WTC11 (cell line): ENCODE results near the gene ARHGEF37. TPM values are rescaled to one million over a fixed set of nuclear protein-coding genes. Genes with fewer than 3 reads are reported as not detected.

Experiments used
- ATAC-seq: fragments of 200-7000 bp; cut with Tn5 transposase; 2 replicates; pipeline ENCODE4 v1.10.0; 2021; ENCODE audit warnings: mild to moderate bottlenecking, moderate library complexity
- CTCF ChIA-PET: fragments of 300-600 bp; sonication (Branson Sonifier 250); formaldehyde crosslinking; loops from one replicate; lab custom pipeline; 2021; ENCODE audit warnings: antibody characterized with exemption; lab: Charles Lee
- POLR2A ChIA-PET: fragments of 350-600 bp; sonication (Branson Sonifier 250); formaldehyde crosslinking; loops from one replicate; lab custom pipeline; 2021; ENCODE audit warnings: antibody characterized with exemption; lab: Charles Lee
- DNase-seq: peaks from one replicate; pipeline ENCODE4 v3.0.0; 2021; ENCODE audit warnings: low spot score
- H3K27ac Mint-ChIP-seq: 2 replicates; pipeline ENCODE4 v1.8.0; 2021; ENCODE audit warnings: mixed read lengths
- H3K27me3 Mint-ChIP-seq: 2 replicates; pipeline ENCODE4 v1.8.0; 2021; ENCODE audit warnings: low read depth, mild to moderate bottlenecking, moderate library complexity, mixed read lengths
- H3K36me3 Mint-ChIP-seq: 2 replicates; pipeline ENCODE4 v1.8.0; 2021; ENCODE audit warnings: mixed read lengths
- H3K4me1 Mint-ChIP-seq: 2 replicates; pipeline ENCODE4 v1.8.0; 2022; ENCODE audit warnings: mixed read lengths
- H3K4me3 Mint-ChIP-seq: 2 replicates; pipeline ENCODE4 v1.8.0; 2021; ENCODE audit warnings: mild to moderate bottlenecking, moderate library complexity, mixed read lengths
- H3K9me3 Mint-ChIP-seq: 2 replicates; pipeline ENCODE4 v1.8.0; 2021; ENCODE audit warnings: mixed read lengths
- ARID4B ChIP-seq: sonication (generic); formaldehyde crosslinking; IDR thresholded peaks from 2 replicates; pipeline ENCODE4 v1.8.0; 2023; ENCODE audit warnings: missing genetic modification reagents, mild to moderate bottlenecking, borderline replicate concordance
- CBFB ChIP-seq: sonication (generic); formaldehyde crosslinking; IDR thresholded peaks from 2 replicates; pipeline ENCODE4 v1.8.1; 2022; ENCODE audit warnings: mild to moderate bottlenecking, low read depth, missing genetic modification reagents
- ELF4 ChIP-seq: sonication (generic); formaldehyde crosslinking; IDR thresholded peaks from 2 replicates; pipeline ENCODE4 v1.8.1; 2022; ENCODE audit warnings: low read depth, mild to moderate bottlenecking, moderate library complexity, missing genetic modification reagents
- ERG ChIP-seq: fragments of 250-450 bp; sonication (Bioruptor Pico); IDR thresholded peaks from 2 replicates; pipeline ENCODE4 v1.8.0; 2021; ENCODE audit warnings: mild to moderate bottlenecking
- GABPB1 ChIP-seq: sonication (generic); formaldehyde crosslinking; IDR thresholded peaks from 2 replicates; pipeline ENCODE4 v1.8.1; 2023; ENCODE audit warnings: mild to moderate bottlenecking, missing genetic modification reagents
- HMGXB4 ChIP-seq: sonication (generic); formaldehyde crosslinking; IDR thresholded peaks from 2 replicates; pipeline ENCODE4 v1.8.1; 2023; ENCODE audit warnings: mild to moderate bottlenecking, moderate library complexity, missing genetic modification reagents
- JAZF1 ChIP-seq: fragments of 250-450 bp; sonication (Bioruptor Pico); IDR thresholded peaks from 2 replicates; pipeline ENCODE4 v1.9.0; 2021; ENCODE audit warnings: moderate library complexity, mild to moderate bottlenecking, inconsistent platforms
- NFATC4 ChIP-seq: fragments of 250-450 bp; sonication (Bioruptor Pico); IDR thresholded peaks from 2 replicates; pipeline ENCODE4 v1.9.0; 2021; ENCODE audit warnings: mild to moderate bottlenecking
- NFYB ChIP-seq: sonication (generic); formaldehyde crosslinking; conservative IDR thresholded peaks from 2 replicates; pipeline ENCODE4 v1.8.0; 2022; ENCODE audit warnings: low read depth, missing genetic modification reagents
- NR2C2 ChIP-seq: sonication (generic); formaldehyde crosslinking; IDR thresholded peaks from 2 replicates; pipeline ENCODE4 v1.8.0; 2022; ENCODE audit warnings: mild to moderate bottlenecking, missing genetic modification reagents
- SOX15 ChIP-seq: fragments of 250-450 bp; sonication (Bioruptor Pico); IDR thresholded peaks from 2 replicates; pipeline ENCODE4 v1.9.0; 2021; ENCODE audit warnings: mild to moderate bottlenecking
- STAT6 ChIP-seq: sonication (generic); formaldehyde crosslinking; conservative IDR thresholded peaks from 2 replicates; pipeline ENCODE4 v1.8.1; 2023; ENCODE audit warnings: mild to moderate bottlenecking, low read depth, missing genetic modification reagents, moderate library complexity
- TEAD1 ChIP-seq: sonication (generic); formaldehyde crosslinking; IDR thresholded peaks from 2 replicates; pipeline ENCODE4 v1.8.0; 2022; ENCODE audit warnings: mild to moderate bottlenecking, missing genetic modification reagents
- TP53 ChIP-seq: sonication (generic); formaldehyde crosslinking; IDR thresholded peaks from 2 replicates; pipeline ENCODE4 v1.8.1; 2023; ENCODE audit warnings: mild to moderate bottlenecking, missing genetic modification reagents
- ZBTB21 ChIP-seq: sonication (generic); formaldehyde crosslinking; IDR thresholded peaks from 2 replicates; pipeline ENCODE4 v1.8.1; 2023; ENCODE audit warnings: mild to moderate bottlenecking, missing genetic modification reagents, borderline replicate concordance
- ZMAT4 ChIP-seq: fragments of 250-450 bp; sonication (Bioruptor Pico); IDR thresholded peaks from 2 replicates; pipeline ENCODE4 v1.9.0; 2021; ENCODE audit warnings: mild to moderate bottlenecking
- ZNF219 ChIP-seq: sonication (generic); formaldehyde crosslinking; IDR thresholded peaks from 2 replicates; pipeline ENCODE4 v1.8.0; 2023; ENCODE audit warnings: missing genetic modification reagents, mild to moderate bottlenecking, borderline replicate concordance
- ZSCAN18 ChIP-seq: fragments of 250-450 bp; sonication (Bioruptor Pico); IDR thresholded peaks from 2 replicates; pipeline ENCODE4 v2.1.2; 2022; ENCODE audit warnings: mild to moderate bottlenecking, moderate library complexity
- total RNA-seq: library from RNA; stranded (reverse); gene quantifications from 3 replicates; pipeline ENCODE4 v1.2.3, GENCODE V29; 2021

ARHGEF37 gene
- total RNA-seq, 1 experiment from 2014 or later = 1.1 TPM

GRCh38 chr5:149622466-149622865 is 41.2 kb downstream of the ARHGEF37 start (continued):
- TF ChIP-seq ARID4B (CRISPR knock-in tag) = no peak

GRCh38 chr5:149623473-149623872 is 42.2 kb downstream of the ARHGEF37 start:
- Mint-ChIP-seq H3K4me3 (no peak overlapping the region), H3K36me3 (no peaks in the 10 kb centered on the region), H3K27me3 (no peaks in the 10 kb centered on the region), H3K27ac (no peak overlapping the region), H3K9me3 (no peaks in the 10 kb centered on the region), H3K4me1 (peaks cover 12% of the 10 kb centered on the region)
- POLR2A ChIA-PET = no interaction called here
- CTCF ChIA-PET = interaction anchor here (1.2 kb wide), 1 partner anchor 229 kb away, joined by 6 read pairs; no protein-coding TSS in a partner anchor
- TF ChIP-seq NFYB (CRISPR knock-in tag) (no peak), ZNF219 (CRISPR knock-in tag) (no peak), NR2C2 (CRISPR knock-in tag) (no peak), ZMAT4 (no peak), TEAD1 (no peak), HMGXB4 (CRISPR knock-in tag) (no peak), JAZF1 (CRISPR knock-in tag) (no peak), CBFB (CRISPR knock-in tag) (no peak), SOX15 (CRISPR knock-in tag) (no peak), ZBTB21 (CRISPR knock-in tag) (no peak), NFATC4 (no peak), ELF4 (no peak), STAT6 (CRISPR knock-in tag) (no peak), ZSCAN18 (CRISPR knock-in tag) (no peak), GABPB1 (no peak), ERG (CRISPR knock-in tag) (no peak), TP53 (CRISPR knock-in tag) (no peak)
- TF ChIP-seq, all 79 proteins: peak for 0
- ATAC-seq (no peak), DNase-seq (no peak)
